C4-2B (cell line): Measurements from ENCODE around the gene MCM8.

Experiments
- CTCF ChIP-seq: fragments of 450-650 bp; conservative IDR thresholded peaks from 2 replicates; pipeline ENCODE4 v1.5.1; 2017; ENCODE audit warnings: mild to moderate bottlenecking
- ZFX ChIP-seq: fragments of 450-650 bp; IDR thresholded peaks from 2 replicates; pipeline ENCODE4 v1.6.1; 2017

- no peak; the same call in 1 of the 2 replicates for TF ChIP-seq CTCF
- TF ChIP-seq ZFX, result no peak
Measured at GRCh38 chr20:5989539-5989938, 39.1 kb downstream of the MCM8 start.
